HG02852 (cell line): ENCODE measurements around the gene QARS1.

Source experiments
- ATAC-seq: cut with Tn5 transposase; IDR thresholded peaks from one replicate; pipeline ENCODE4 v1.9.1; 2021; ENCODE audit warnings: mild to moderate bottlenecking, moderate library complexity; ENCODE audit not compliant: unreplicated experiment

Gene QARS1

DNA sequence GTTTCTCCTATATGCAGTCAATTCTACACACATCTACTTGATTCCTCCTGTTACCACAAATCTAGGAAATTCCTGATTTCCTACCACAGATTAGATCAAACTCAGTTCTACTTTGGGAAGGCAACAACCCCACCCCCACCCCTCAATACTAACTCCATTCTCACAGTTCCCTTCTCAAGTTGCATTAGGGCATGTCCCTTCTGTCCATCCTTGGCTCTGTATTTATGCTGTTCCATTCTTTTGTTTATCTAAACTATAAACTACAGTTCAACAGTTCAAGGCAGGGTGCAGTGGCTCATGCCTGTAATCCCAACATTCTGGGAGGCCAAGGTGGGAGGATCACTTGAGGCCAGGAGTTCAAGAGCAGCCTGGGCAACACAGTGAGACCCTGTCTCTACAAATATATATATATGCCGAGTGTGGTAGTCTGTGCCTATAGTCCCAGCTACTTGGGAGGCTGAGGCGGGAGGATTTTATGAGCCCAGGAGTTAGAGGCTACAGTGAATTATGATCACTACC, 50.2 kb downstream of the QARS1 start:
- no peak for ATAC-seq

DNA sequence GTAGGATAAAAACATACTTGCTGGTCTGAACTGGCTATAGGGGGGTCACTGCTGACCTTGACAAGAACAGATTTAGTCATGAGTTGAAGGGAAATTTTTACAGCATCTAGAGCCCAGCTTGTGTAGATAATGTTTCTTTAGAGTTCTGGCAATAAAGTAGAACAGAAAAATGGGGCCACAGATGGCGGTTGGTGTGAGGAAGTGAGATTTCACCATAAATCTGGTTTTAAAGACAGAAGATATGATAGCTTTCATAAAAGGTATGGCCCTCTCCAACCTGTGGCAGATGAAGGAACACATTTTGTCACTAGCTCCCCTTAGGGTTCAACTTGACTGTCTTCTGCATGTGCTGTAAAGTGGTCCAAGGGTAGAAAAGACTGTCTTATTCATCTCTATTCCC, 51.0 kb downstream of the QARS1 start:
- no peak for ATAC-seq
